ENCODE results near the gene MAGI1. TPM values are rescaled to one million over a fixed set of nuclear protein-coding genes. Genes with fewer than 3 reads are reported as not detected.

Gene MAGI1
- total RNA-seq, 1 donor from 2014 or later = 47.1 TPM

DNA sequence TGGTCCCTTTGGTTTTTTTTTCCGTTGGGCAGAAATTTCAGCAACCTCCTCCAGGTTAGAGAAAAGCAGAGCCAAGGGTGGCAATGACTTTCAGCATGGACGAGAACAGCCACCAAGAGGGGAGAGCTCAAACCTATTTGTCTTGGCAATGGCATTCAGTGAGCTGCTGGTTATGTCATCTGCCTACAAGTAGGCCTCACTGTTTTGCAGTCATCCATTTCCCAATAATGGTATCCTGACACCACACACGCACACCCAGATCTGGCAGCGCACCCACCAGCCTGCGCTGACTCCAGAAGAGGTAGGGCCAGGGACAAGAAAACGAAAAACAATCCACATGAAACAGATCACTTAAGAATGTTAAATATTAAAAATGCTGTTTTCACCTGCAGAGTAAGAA, 92.3 kb downstream of the MAGI1 start:
- peaks cover 9% of the 10 kb centered on the region for H3K4me1 ChIP-seq
- H3K4me3 ChIP-seq = no peak overlapping the region
- no peak for DNase-seq (ENCODE audit: extremely low spot score in 2 of 2)
- no peaks in the 10 kb centered on the region for H3K9me3 ChIP-seq
- intact Hi-C loops (cut with DNase I) = no loop called here
- TF ChIP-seq POLR2A (IDR thresholded peaks at IDR 0.05) = no peak
- no peak for TF ChIP-seq POLR2AphosphoS5 (IDR thresholded peaks at IDR 0.05; ENCODE audit: insufficient read depth in 1 of 2, low read depth in 1 of 2)
- TF ChIP-seq, protein P1, sequence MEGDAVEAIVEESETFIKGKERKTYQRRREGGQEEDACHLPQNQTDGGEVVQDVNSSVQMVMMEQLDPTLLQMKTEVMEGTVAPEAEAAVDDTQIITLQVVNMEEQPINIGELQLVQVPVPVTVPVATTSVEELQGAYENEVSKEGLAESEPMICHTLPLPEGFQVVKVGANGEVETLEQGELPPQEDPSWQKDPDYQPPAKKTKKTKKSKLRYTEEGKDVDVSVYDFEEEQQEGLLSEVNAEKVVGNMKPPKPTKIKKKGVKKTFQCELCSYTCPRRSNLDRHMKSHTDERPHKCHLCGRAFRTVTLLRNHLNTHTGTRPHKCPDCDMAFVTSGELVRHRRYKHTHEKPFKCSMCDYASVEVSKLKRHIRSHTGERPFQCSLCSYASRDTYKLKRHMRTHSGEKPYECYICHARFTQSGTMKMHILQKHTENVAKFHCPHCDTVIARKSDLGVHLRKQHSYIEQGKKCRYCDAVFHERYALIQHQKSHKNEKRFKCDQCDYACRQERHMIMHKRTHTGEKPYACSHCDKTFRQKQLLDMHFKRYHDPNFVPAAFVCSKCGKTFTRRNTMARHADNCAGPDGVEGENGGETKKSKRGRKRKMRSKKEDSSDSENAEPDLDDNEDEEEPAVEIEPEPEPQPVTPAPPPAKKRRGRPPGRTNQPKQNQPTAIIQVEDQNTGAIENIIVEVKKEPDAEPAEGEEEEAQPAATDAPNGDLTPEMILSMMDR (IDR thresholded peaks at IDR 0.05) = no peak
- peak overlapping the region; percentile 11 for H3K27ac ChIP-seq
- H3K27me3 ChIP-seq = no peaks in the 10 kb centered on the region
- no peaks in the 10 kb centered on the region for H3K36me3 ChIP-seq

DNA sequence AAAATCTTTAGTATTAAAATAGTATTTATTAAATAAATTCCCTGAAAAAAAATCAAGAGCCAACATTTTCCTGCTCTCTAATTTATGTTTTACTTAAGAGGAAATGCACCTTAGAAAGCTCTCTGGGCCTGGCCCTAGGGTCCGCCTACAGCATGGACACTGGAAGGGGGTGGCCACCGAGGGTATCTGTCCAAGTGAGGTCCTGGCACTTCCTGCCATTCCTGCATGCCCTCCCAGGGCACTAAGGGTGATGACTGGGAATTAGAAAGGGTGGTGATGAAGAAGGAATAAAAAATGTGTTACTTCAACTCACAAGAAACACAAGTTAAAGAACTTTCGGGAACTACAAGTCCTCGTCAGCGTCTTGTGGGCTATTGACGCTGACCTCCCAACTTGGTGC, 92.8 kb downstream of the MAGI1 start:
- no peaks in the 10 kb centered on the region for H3K9me3 ChIP-seq
- no peaks in the 10 kb centered on the region for H3K36me3 ChIP-seq
- intact Hi-C loops (cut with DNase I) = no loop called here
- TF ChIP-seq, protein P1 (IDR thresholded peaks at IDR 0.05) = no peak
- no peak for TF ChIP-seq POLR2AphosphoS5 (IDR thresholded peaks at IDR 0.05; ENCODE audit: insufficient read depth in 1 of 2, low read depth in 1 of 2)
- no peak for TF ChIP-seq POLR2A (IDR thresholded peaks at IDR 0.05)
- no peak overlapping the region for H3K4me3 ChIP-seq
- DNase-seq (ENCODE audit: extremely low spot score in 2 of 2) = no peak
- peak overlapping the region; percentile 11 for H3K27ac ChIP-seq
- H3K4me1 ChIP-seq = peaks cover 9% of the 10 kb centered on the region
- H3K27me3 ChIP-seq = no peaks in the 10 kb centered on the region

DNA sequence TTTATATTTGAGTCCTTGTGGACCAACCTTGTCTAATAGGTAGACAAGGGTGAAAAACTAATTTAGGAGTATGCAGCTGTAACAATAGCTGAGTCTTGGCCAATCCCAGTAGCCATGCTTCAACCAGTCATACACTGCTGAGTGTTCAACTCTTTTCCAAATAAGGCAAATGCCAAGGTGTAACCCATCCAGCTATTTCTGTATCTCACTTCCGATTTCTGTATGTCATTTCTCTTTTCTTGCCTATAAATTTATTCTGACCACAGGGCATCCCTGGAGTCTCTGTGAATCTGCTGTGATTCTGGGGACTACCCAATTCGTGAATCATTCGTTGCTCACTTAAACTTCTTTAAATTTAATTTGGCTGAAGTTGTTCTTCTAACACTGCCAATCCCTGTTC, 93.2 kb downstream of the MAGI1 start:
- TF ChIP-seq, protein P1 (IDR thresholded peaks at IDR 0.05) = no peak
- no peak for TF ChIP-seq POLR2A (IDR thresholded peaks at IDR 0.05)
- Histone ChIP-seq H3K27me3 (no peaks in the 10 kb centered on the region), H3K4me1 (peaks cover 9% of the 10 kb centered on the region), H3K36me3 (no peaks in the 10 kb centered on the region), H3K4me3 (no peak overlapping the region), H3K9me3 (no peaks in the 10 kb centered on the region), H3K27ac (peak overlapping the region; percentile 11)
- intact Hi-C loops (cut with DNase I) = no loop called here
- DNase-seq (ENCODE audit: extremely low spot score in 2 of 2) = no peak

DNA sequence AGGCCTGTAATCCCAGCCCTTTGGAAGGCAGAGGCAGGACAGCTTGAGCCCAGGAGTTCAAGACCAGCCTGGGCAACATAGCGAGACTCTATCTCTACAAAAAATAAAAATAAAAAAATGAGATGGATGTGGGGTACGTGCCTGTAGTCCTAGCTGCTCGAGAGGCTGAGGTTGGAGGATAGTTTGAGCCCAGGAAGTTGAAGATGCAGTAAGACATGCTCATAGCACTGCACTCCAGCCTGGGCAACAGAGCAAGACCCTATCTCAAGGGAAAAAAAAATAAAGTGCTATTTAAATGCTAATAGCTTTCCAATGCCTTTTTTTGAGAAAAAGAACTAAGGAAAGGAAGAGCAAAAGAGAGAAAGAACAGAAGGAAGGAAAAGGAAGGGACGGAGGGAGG, 94.5 kb downstream of the MAGI1 start:
- TF ChIP-seq POLR2A (IDR thresholded peaks at IDR 0.05) (no peak), POLR2AphosphoS5 (IDR thresholded peaks at IDR 0.05; ENCODE audit: insufficient read depth in 1 of 2, low read depth in 1 of 2) (no peak)
- TF ChIP-seq, protein P1 (IDR thresholded peaks at IDR 0.05) = no peak
- Histone ChIP-seq H3K4me3 (no peak overlapping the region), H3K9me3 (no peaks in the 10 kb centered on the region), H3K36me3 (no peaks in the 10 kb centered on the region), H3K4me1 (peaks cover 9% of the 10 kb centered on the region), H3K27me3 (no peaks in the 10 kb centered on the region), H3K27ac (peak overlapping the region; percentile 1)
- DNase-seq (ENCODE audit: extremely low spot score in 2 of 2) = no peak
- intact Hi-C loops (cut with DNase I) = no loop called here

DNA sequence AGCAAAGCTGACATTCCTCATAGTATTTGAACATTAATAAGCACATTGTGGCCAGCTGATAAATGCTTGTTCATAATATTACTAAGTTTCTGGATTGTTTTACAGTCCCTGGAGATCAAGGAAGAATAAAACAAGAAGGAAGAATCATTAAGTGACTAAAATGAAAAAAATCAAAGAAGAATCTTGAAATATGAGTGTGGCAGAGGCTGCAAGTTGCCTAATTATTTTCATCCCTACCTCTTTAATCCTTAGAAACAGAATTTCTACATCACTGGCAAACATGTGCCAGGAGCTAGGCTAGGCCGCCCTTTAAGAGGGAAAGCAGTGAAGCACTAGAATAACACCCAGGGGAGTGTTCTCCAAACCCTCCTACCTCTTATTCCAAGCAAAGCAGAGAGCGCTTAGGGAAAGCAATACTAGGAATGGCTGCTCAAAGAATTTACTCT, 98.9 kb downstream of the MAGI1 start:
- H3K4me3 ChIP-seq = no peak overlapping the region
- no peaks in the 10 kb centered on the region for H3K9me3 ChIP-seq
- no peak overlapping the region for H3K27ac ChIP-seq
- intact Hi-C loops (cut with DNase I) = no loop called here
- H3K27me3 ChIP-seq = no peaks in the 10 kb centered on the region
- H3K4me1 ChIP-seq = no peaks in the 10 kb centered on the region
- no peak for DNase-seq (ENCODE audit: extremely low spot score in 2 of 2)
- TF ChIP-seq, protein P1 (IDR thresholded peaks at IDR 0.05) = no peak
- TF ChIP-seq POLR2A (IDR thresholded peaks at IDR 0.05) (no peak), POLR2AphosphoS5 (IDR thresholded peaks at IDR 0.05; ENCODE audit: insufficient read depth in 1 of 2, low read depth in 1 of 2) (no peak)
- no peaks in the 10 kb centered on the region for H3K36me3 ChIP-seq

Measured in vagina (tissue), 2 donors.